ENCODE results near the gene MYO9B. TPM values are rescaled to one million over a fixed set of nuclear protein-coding genes. Genes with fewer than 3 reads are reported as not detected.
"Not testable (repeated sequence)": the region's sequence is repeated elsewhere in the genome, so short reads cannot be mapped to it uniquely, and the experiment has no call there.

MYO9B gene
- total and polyA plus RNA-seq, 2 of the 13 experiments (the other 11 are each of a cell fraction or from before 2014, with no cell fraction given), result 18.0 to 18.3 TPM

GRCh38 chr19:17105556-17105955, 30.0 kb downstream of the MYO9B start:
- Histone ChIP-seq H2AFZ (ENCODE audit: low read length) (no peak overlapping the region), H3K9me3 (ENCODE audit: low read length) (no peaks in the 10 kb centered on the region), H4K20me1 (ENCODE audit: insufficient read depth, low read length) (0 out of 2 replicates have a peak, but pooled peaks cover 2% of the 10 kb centered on the region), H3K4me3 (replicated peaks in 1 of 3; ENCODE audit: insufficient read depth in 1 of 3, low read depth in 2 of 3, low read length in 3 of 3) (no peak overlapping the region), H3K27ac (ENCODE audit: extremely low read length, insufficient read depth, low read length) (no peak overlapping the region), H3K36me3 (replicated peaks in 1 of 2; ENCODE audit: control insufficient read depth in 1 of 2, insufficient read depth in 2 of 2, low read length in 2 of 2) (peaks cover 18 to 45% of the 10 kb centered on the region in 2 experiments; a peak in 4 of 5 replicates), H3K27me3 (ENCODE audit: control insufficient read depth in 1 of 2, insufficient read depth in 2 of 2, low read length in 2 of 2) (no peaks in the 10 kb centered on the region), H3K9ac (ENCODE audit: insufficient read depth, low read depth, low read length) (no peak overlapping the region), H3K4me2 (ENCODE audit: low read depth, low read length) (no peak overlapping the region), H3K79me2 (ENCODE audit: insufficient read depth, low read length) (no peaks in the 10 kb centered on the region), H3K4me1 (ENCODE audit: insufficient read depth, low read length) (no peaks in the 10 kb centered on the region)
- WGBS (ENCODE audit: low lambda C conversion rate), result 98% methylated on average over 3 of the region's 3 CpGs
- in situ Hi-C loops (cut with HindIII; ENCODE audit: extremely low pct_ligation_motif_present, low pct_unique_long_range_greater_than_20kb), result no loop called here
- no TSS peak for BruUV-seq (replicated peaks)
- FAIRE-seq (no peak), DNase-seq (ENCODE audit: low spot score) (no peak), ATAC-seq (no peak)
- intact Hi-C loops (cut with micrococcal nuclease; ENCODE audit: unreplicated experiment), result no loop called here
- ChIA-PET POLR2A (no interaction called here), CTCF (ENCODE audit: low intra/inter-chr PET ratio, low total read pairs) (no interaction called here)
- TF ChIP-seq REPIN1 (CRISPR knock-in tag; IDR thresholded peaks at IDR 0.05; ENCODE audit: borderline replicate concordance, low read depth), result no peak
- TF ChIP-seq SOX13 (IDR thresholded peaks at IDR 0.05), result no peak
- TF ChIP-seq SOX13 (CRISPR knock-in tag; conservative IDR thresholded peaks at IDR 0.05 in 1 of 2, IDR thresholded peaks at IDR 0.05 in 1 of 2), result no peak
- no peak for TF ChIP-seq DRAP1 (CRISPR knock-in tag; IDR thresholded peaks at IDR 0.05)
- TF ChIP-seq ZBTB46 (CRISPR knock-in tag; IDR thresholded peaks at IDR 0.05; ENCODE audit: borderline replicate concordance), result no peak
- TF ChIP-seq U2AF2 (IDR thresholded peaks at IDR 0.05; ENCODE audit: low read depth, low read length), result no peak
- no peak for TF ChIP-seq PCBP2 (optimal IDR thresholded peaks at IDR 0.05; ENCODE audit: low read depth, low read length, poor library complexity, severe bottlenecking)
- no peak for TF ChIP-seq FOXO1 (CRISPR knock-in tag; IDR thresholded peaks at IDR 0.05)
- TF ChIP-seq POGZ (CRISPR knock-in tag; IDR thresholded peaks at IDR 0.05), result no peak
- no peak for TF ChIP-seq LBX2 (CRISPR knock-in tag; IDR thresholded peaks at IDR 0.05; ENCODE audit: borderline replicate concordance)

GRCh38 chr19:17106964-17107363, 31.4 kb downstream of the MYO9B start:
- intact Hi-C loops (cut with micrococcal nuclease; ENCODE audit: unreplicated experiment); H4K20me1 ChIP-seq (ENCODE audit: insufficient read depth, low read length); H3K4me3 ChIP-seq (replicated peaks in 1 of 3; ENCODE audit: insufficient read depth in 1 of 3, low read depth in 2 of 3, low read length in 3 of 3); H3K27me3 ChIP-seq (ENCODE audit: control insufficient read depth in 1 of 2, insufficient read depth in 2 of 2, low read length in 2 of 2); H3K27ac ChIP-seq (ENCODE audit: extremely low read length, insufficient read depth, low read length); H3K79me2 ChIP-seq (ENCODE audit: insufficient read depth, low read length); H3K9me3 ChIP-seq (ENCODE audit: low read length); H3K4me1 ChIP-seq (ENCODE audit: insufficient read depth, low read length); FAIRE-seq; H2AFZ ChIP-seq (ENCODE audit: low read length); POLR2A ChIA-PET; H3K9ac ChIP-seq (ENCODE audit: insufficient read depth, low read depth, low read length); BruUV-seq (replicated peaks); H3K4me2 ChIP-seq (ENCODE audit: low read depth, low read length); ATAC-seq; CTCF ChIA-PET (ENCODE audit: low intra/inter-chr PET ratio, low total read pairs); in situ Hi-C loops (cut with HindIII; ENCODE audit: extremely low pct_ligation_motif_present, low pct_unique_long_range_greater_than_20kb); DNase-seq (ENCODE audit: low spot score): not testable (repeated sequence)
- 92% methylated on average over 4 of the region's 4 CpGs for WGBS (ENCODE audit: low lambda C conversion rate)
- H3K36me3 ChIP-seq (replicated peaks in 1 of 2; ENCODE audit: control insufficient read depth in 1 of 2, insufficient read depth in 2 of 2, low read length in 2 of 2), result peaks cover 18 to 50% of the 10 kb centered on the region in 2 experiments; a peak in 4 of 5 replicates
